Measurements from ENCODE around the gene AGMO. TPM values are rescaled to one million over a fixed set of nuclear protein-coding genes. Genes with fewer than 3 reads are reported as not detected.

The AGMO gene
- total RNA-seq, 4 donors from 2014 or later, result 0.27 to 0.77 (median 0.64) TPM; not detected in 1

DNA sequence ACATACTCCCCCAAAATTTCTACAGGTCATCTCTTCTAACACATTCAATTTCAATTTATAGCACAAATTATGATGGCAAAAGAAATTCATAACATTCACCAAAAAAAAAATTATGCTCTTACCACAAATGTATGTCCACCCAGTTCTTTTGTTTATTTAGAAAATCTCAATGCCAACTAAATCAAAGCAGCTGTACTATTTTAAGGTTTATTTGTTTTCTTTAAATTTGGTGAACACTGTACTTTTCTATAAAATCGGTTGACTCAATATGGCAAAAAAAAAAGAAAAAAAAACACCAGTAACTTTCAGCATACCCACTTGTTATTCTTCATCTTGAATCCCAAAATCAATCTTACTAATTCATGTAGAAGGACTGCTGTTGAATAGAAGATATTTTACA lies 225.7 kb downstream of the AGMO start:
- Histone ChIP-seq H3K4me3 (no peak overlapping the region), H3K36me3 (no peaks in the 10 kb centered on the region), H3K4me1 (peaks cover 0 to 6% (median 0%) of the 10 kb centered on the region in 3 donors), H3K27ac (no peak overlapping the region), H3K9me3 (peaks cover 0 to 14% (median 0%) of the 10 kb centered on the region in 3 donors), H3K27me3 (no peaks in the 10 kb centered on the region)
- WGBS, 2 donors (ENCODE audit: low coverage in 1 of 2), result 63 to 82% methylated on average over 1 of the region's 1 CpG
- ATAC-seq, result no peak
- TF ChIP-seq, protein P1, sequence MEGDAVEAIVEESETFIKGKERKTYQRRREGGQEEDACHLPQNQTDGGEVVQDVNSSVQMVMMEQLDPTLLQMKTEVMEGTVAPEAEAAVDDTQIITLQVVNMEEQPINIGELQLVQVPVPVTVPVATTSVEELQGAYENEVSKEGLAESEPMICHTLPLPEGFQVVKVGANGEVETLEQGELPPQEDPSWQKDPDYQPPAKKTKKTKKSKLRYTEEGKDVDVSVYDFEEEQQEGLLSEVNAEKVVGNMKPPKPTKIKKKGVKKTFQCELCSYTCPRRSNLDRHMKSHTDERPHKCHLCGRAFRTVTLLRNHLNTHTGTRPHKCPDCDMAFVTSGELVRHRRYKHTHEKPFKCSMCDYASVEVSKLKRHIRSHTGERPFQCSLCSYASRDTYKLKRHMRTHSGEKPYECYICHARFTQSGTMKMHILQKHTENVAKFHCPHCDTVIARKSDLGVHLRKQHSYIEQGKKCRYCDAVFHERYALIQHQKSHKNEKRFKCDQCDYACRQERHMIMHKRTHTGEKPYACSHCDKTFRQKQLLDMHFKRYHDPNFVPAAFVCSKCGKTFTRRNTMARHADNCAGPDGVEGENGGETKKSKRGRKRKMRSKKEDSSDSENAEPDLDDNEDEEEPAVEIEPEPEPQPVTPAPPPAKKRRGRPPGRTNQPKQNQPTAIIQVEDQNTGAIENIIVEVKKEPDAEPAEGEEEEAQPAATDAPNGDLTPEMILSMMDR (IDR thresholded peaks at IDR 0.05), result no peak
- TF ChIP-seq POLR2AphosphoS5 (IDR thresholded peaks at IDR 0.05), result no peak
- no peak for TF ChIP-seq EP300 (IDR thresholded peaks at IDR 0.05)
- TF ChIP-seq POLR2A (IDR thresholded peaks at IDR 0.05), result no peak

DNA sequence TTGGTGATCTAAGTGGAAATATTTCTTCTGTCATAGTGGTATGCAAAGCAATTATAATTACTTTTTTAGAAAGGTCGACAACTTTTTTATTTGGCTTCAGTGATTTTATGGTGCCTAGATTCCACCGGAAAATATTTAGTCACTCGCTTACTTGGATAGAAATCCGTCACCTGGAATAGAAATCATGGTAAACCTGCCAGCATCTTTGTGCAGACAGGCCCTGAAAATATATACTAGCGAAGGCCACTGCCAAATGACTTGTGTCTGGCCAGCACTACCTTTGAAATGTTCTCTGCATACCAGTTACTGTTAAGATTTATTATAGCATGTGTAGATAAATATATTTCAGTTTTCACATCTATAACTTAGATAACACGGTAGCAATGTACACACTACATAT lies 226.4 kb downstream of the AGMO start:
- no peak overlapping the region for H3K27ac ChIP-seq
- H3K9me3 ChIP-seq, result peaks cover 0 to 9% (median 0%) of the 10 kb centered on the region in 3 donors
- no peak overlapping the region for H3K4me3 ChIP-seq
- H3K27me3 ChIP-seq, result no peaks in the 10 kb centered on the region
- peaks cover 0 to 6% (median 0%) of the 10 kb centered on the region in 3 donors for H3K4me1 ChIP-seq
- no peaks in the 10 kb centered on the region for H3K36me3 ChIP-seq
- WGBS, 2 donors (ENCODE audit: low coverage in 1 of 2), result 35 to 46% methylated on average over 6 of the region's 6 CpGs
- no peak for ATAC-seq
- TF ChIP-seq EP300 (IDR thresholded peaks at IDR 0.05), result no peak
- no peak for TF ChIP-seq POLR2A (IDR thresholded peaks at IDR 0.05)
- no peak for TF ChIP-seq POLR2AphosphoS5 (IDR thresholded peaks at IDR 0.05)
- TF ChIP-seq, protein P1 (IDR thresholded peaks at IDR 0.05), result no peak

DNA sequence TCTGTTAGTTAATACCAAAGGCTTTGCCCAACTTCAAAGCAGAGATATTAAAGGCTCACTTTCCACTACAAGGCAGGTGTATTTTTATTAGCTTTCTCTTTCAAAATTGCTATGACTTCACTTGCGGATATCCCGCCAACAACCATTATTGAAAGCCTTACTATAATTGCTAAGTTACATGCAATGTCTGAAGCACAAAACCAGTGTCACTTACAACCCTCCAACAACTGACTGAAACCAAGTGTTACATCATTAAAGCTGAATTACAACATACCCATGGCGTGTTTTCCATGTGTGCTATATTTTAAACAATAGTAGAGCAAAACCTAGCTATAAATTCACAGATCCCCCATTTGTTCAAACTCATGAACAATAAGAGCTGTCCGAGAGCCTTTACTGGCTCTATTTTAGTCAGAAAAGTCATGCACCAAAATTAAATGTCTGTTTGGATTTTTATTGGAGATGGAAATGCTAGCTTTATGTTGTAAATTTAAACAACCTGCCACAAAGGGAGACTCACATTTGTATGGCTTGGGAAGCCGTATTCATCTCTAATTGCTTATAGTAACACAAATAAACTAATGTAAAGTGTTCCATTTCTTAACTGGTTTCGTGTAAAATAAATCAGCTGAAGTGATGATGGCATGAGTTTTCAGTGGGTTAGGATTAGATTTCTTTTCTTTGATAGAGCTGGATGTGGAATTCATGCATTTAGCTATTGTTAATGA lies 227.1 kb downstream of the AGMO start:
- 67 to 86% methylated on average over 6 of the region's 6 CpGs for WGBS, 2 donors (ENCODE audit: low coverage in 1 of 2)

DNA sequence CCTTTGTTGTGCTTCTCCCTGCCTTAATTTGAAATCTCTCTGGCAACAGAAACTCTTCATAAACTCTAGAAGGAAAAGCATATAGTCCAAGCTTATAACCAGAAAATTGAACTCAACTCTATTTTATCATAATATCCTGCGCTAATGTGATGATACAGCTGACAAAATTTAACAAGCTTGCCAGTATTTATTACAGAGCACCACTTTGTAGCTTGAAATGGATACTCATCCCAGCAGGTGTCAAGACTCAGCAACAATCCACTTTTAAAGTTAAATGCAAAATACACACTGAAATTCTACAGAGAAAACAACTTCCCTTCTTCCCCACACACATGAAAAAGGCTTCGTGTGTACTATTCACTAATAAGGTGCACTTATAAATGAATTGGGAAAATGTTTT lies 228.9 kb downstream of the AGMO start:
- Histone ChIP-seq H3K9me3 (no peaks in the 10 kb centered on the region), H3K27ac (no peak overlapping the region), H3K36me3 (no peaks in the 10 kb centered on the region), H3K4me1 (peaks cover 0 to 6% (median 0%) of the 10 kb centered on the region in 3 donors), H3K4me3 (no peak overlapping the region), H3K27me3 (no peaks in the 10 kb centered on the region)
- no peak for ATAC-seq
- TF ChIP-seq POLR2A (IDR thresholded peaks at IDR 0.05), result no peak
- no peak for TF ChIP-seq EP300 (IDR thresholded peaks at IDR 0.05)
- TF ChIP-seq, protein P1 (IDR thresholded peaks at IDR 0.05), result no peak
- no peak for TF ChIP-seq POLR2AphosphoS5 (IDR thresholded peaks at IDR 0.05)
- 88% methylated on average over 2 of the region's 2 CpGs for WGBS, 2 donors (ENCODE audit: low coverage in 1 of 2)

More for the DNA sequence above, 227.1 kb downstream of the AGMO start:
- Histone ChIP-seq H3K4me1 (peaks cover 0 to 6% (median 0%) of the 10 kb centered on the region in 3 donors), H3K4me3 (no peak overlapping the region), H3K27ac (no peak overlapping the region), H3K9me3 (peaks cover 0 to 9% (median 0%) of the 10 kb centered on the region in 3 donors), H3K27me3 (no peaks in the 10 kb centered on the region), H3K36me3 (no peaks in the 10 kb centered on the region)
- no peak for ATAC-seq
- TF ChIP-seq POLR2A (IDR thresholded peaks at IDR 0.05) (no peak), EP300 (IDR thresholded peaks at IDR 0.05) (no peak)

- Histone ChIP-seq H3K27me3 (no peaks in the 10 kb centered on the region), H3K4me3 (no peak overlapping the region), H3K27ac (no peak overlapping the region), H3K4me1 (peaks cover 0 to 6% (median 0%) of the 10 kb centered on the region in 3 donors), H3K36me3 (no peaks in the 10 kb centered on the region), H3K9me3 (no peaks in the 10 kb centered on the region)
- no peak for ATAC-seq
- TF ChIP-seq POLR2AphosphoS5 (IDR thresholded peaks at IDR 0.05), result no peak
- TF ChIP-seq POLR2A (IDR thresholded peaks at IDR 0.05), result no peak
- WGBS, 2 donors (ENCODE audit: low coverage in 1 of 2), result 72 to 100% methylated on average over 1 to 2 of the region's 2 CpGs
Observed at GRCh38 chr7:15330943-15331342, 230.9 kb downstream of the AGMO start.

- WGBS, 2 donors (ENCODE audit: low coverage in 1 of 2), result 63 to 83% methylated on average over 4 of the region's 4 CpGs
- H3K4me1 ChIP-seq, result no peaks in the 10 kb centered on the region
- no peaks in the 10 kb centered on the region for H3K36me3 ChIP-seq
- no peak overlapping the region for H3K27ac ChIP-seq
- no peak overlapping the region for H3K4me3 ChIP-seq
- TF ChIP-seq POLR2A (IDR thresholded peaks at IDR 0.05), result no peak
- no peak for TF ChIP-seq EP300 (IDR thresholded peaks at IDR 0.05)
- no peak for TF ChIP-seq POLR2AphosphoS5 (IDR thresholded peaks at IDR 0.05)
- TF ChIP-seq, protein P1 (IDR thresholded peaks at IDR 0.05), result no peak
- ATAC-seq, result no peak
- H3K9me3 ChIP-seq, result no peaks in the 10 kb centered on the region
- H3K27me3 ChIP-seq, result no peaks in the 10 kb centered on the region
Observed at GRCh38 chr7:15327001-15327400, 234.8 kb downstream of the AGMO start.

All from gastroesophageal sphincter (tissue), 4 donors.